Gastroesophageal sphincter (tissue), 4 donors: ENCODE data around the gene XBP1. TPM values are rescaled to one million over a fixed set of nuclear protein-coding genes. Genes with fewer than 3 reads are reported as not detected.

ENCODE experiments used
- ATAC-seq: fragments of 150-250 bp; one replicate; pipeline ENCODE4 v1.9.1; 2016; ENCODE audit warnings: mild to moderate bottlenecking, moderate library complexity
- H3K27ac ChIP-seq, 4 donors: fragments of 200-600 bp; sonication (generic) in 3 of 4; 1 replicate in 3 of 4; 2 replicates in 1 of 4; pipeline ENCODE4 v1.5.1; 2016 to 2019
- H3K27me3 ChIP-seq: fragments of 200-600 bp; sonication (generic); one replicate; pipeline ENCODE4 v1.5.1; 2019
- H3K36me3 ChIP-seq, 2 donors: fragments of 200-600 bp; sonication (generic); one replicate each; pipeline ENCODE4 v1.5.1; 2019; ENCODE audit warnings: control low read depth in 1 of 2
- H3K4me1 ChIP-seq, 3 donors: fragments of 200-600 bp; sonication (generic); 1 replicate in 2 of 3; 2 replicates in 1 of 3; pipeline ENCODE4 v1.5.1; 2016 to 2019; ENCODE audit warnings: control low read depth in 2 of 3
- H3K4me3 ChIP-seq, 2 donors: fragments of 200-600 bp; sonication (generic); one replicate each; pipeline ENCODE4 v1.5.1; 2019; ENCODE audit warnings: mild to moderate bottlenecking in 1 of 2, moderate library complexity in 1 of 2
- H3K9me3 ChIP-seq, 3 donors: fragments of 200-600 bp; sonication (generic); one replicate each; pipeline ENCODE4 v1.5.1; 2017 to 2019; ENCODE audit warnings: control low read depth in 2 of 3
- EP300 ChIP-seq: sonication (generic); formaldehyde crosslinking; IDR thresholded peaks from one replicate; pipeline ENCODE4 v1.6.1; 2017; ENCODE audit warnings: antibody characterized with exemption, mild to moderate bottlenecking
- POLR2A ChIP-seq, 2 donors: fragments of 450-650 bp; IDR thresholded peaks; one replicate each; pipeline ENCODE4 v1.6.1; 2017; ENCODE audit warnings: antibody characterized with exemption in 2 of 2, mild to moderate bottlenecking in 2 of 2, moderate library complexity in 1 of 2
- POLR2AphosphoS5 ChIP-seq: sonication (generic); formaldehyde crosslinking; IDR thresholded peaks from one replicate; pipeline ENCODE4 v1.6.1; 2017; ENCODE audit warnings: antibody characterized with exemption
- WGBS, 2 donors: methylation state at CpG; one replicate each; pipeline ENCODE4 v1.1.5; 2018; ENCODE audit warnings: low coverage in 1 of 2; 5-methylcytosine and 5-hydroxymethylcytosine counted together
- total RNA-seq, 4 donors: library from RNA; depleted of rRNA; stranded (reverse); fragments of >200 nt; gene quantifications; one replicate each; pipeline ENCODE4 v1.1.0, GENCODE V29; 2016
- TF ChIP-seq, protein P1 (sequence below), 4 experiments: fragments of 200-600 bp in 2 of 4; fragments of 450-650 bp in 2 of 4; sonication (generic) in 1 of 4; IDR thresholded peaks; one replicate each; pipeline ENCODE4 v1.5.1; 2017 to 2019; ENCODE audit warnings: antibody characterized with exemption in 4 of 4, mild to moderate bottlenecking in 2 of 4, moderate library complexity in 2 of 4

The XBP1 gene
- total RNA-seq, 4 donors from 2014 or later: 55.9 to 129 (median 92.3) TPM

DNA sequence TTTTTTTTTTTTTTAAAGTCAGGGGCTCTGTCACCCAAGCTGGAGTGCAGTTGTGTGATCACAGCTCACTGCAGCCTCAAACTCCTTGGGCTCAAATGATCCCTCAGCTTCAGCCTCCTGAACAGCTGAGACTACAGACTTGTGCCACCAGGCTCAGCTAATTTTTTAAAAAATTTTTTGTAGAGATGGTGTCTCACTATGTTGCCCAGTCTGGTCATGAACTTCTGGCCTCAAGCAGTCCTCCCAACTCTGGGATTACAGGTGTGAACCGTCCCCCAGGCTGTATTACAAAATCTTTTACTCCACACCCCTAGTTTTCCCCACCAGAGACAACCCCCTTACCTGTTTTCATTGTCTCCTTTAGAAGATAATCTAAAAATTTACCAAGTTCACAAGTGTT is 26.0 kb downstream of the XBP1 start:
- WGBS, 2 donors: 57% methylated on average over 1 of the region's 1 CpG; no CpG with 5 or more reads in 1 of the 2 donors
- peaks cover 0 to 49% (median 10%) of the 10 kb centered on the region in 3 donors for H3K4me1 ChIP-seq
- H3K9me3 ChIP-seq: no peaks in the 10 kb centered on the region
- no peaks in the 10 kb centered on the region for H3K27me3 ChIP-seq
- TF ChIP-seq POLR2AphosphoS5 (no peak), EP300 (no peak), POLR2A (IDR thresholded peaks at IDR 0.05) (no peak)
- TF ChIP-seq, protein P1, sequence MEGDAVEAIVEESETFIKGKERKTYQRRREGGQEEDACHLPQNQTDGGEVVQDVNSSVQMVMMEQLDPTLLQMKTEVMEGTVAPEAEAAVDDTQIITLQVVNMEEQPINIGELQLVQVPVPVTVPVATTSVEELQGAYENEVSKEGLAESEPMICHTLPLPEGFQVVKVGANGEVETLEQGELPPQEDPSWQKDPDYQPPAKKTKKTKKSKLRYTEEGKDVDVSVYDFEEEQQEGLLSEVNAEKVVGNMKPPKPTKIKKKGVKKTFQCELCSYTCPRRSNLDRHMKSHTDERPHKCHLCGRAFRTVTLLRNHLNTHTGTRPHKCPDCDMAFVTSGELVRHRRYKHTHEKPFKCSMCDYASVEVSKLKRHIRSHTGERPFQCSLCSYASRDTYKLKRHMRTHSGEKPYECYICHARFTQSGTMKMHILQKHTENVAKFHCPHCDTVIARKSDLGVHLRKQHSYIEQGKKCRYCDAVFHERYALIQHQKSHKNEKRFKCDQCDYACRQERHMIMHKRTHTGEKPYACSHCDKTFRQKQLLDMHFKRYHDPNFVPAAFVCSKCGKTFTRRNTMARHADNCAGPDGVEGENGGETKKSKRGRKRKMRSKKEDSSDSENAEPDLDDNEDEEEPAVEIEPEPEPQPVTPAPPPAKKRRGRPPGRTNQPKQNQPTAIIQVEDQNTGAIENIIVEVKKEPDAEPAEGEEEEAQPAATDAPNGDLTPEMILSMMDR (IDR thresholded peaks at IDR 0.05): no peak
- ATAC-seq: no peak
- H3K27ac ChIP-seq: peak overlapping the region in 1 of 4 donors; percentile 99
- peaks cover 0 to 37% of the 10 kb centered on the region in 2 donors for H3K36me3 ChIP-seq
- peak overlapping the region in 1 of 2 donors; percentile 95 for H3K4me3 ChIP-seq

DNA sequence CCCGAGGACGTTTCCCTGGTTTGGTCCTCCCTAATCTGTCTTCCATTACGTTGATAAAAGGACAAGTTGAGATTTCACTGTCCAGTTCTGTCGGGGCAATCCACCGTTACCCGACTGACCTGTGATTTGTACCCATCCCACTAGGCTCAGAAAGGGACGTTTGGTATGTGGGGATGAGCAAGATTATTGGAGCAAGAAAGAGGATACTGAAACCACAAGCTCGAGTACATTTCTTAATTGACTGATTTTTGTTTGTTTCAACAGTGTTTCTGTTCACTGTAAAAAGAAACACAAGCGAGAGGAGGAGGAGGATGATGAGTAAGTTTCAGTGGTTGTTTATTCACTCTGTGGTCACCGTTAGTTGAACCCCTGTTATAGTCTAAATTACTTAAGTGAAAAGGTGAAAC is 26.9 kb downstream of the XBP1 start:
- TF ChIP-seq POLR2AphosphoS5 (no peak), POLR2A (IDR thresholded peaks at IDR 0.05) (no peak), EP300 (no peak)
- TF ChIP-seq, protein P1 (IDR thresholded peaks at IDR 0.05): no peak
- WGBS, 2 donors: 1 to 2% methylated on average over 10 of the region's 10 CpGs
- H3K9me3 ChIP-seq: no peaks in the 10 kb centered on the region
- H3K27ac ChIP-seq: peak overlapping the region; percentile 80 to 100 (median 98)
- H3K4me3 ChIP-seq: peak overlapping the region; percentile 56 to 95
- ATAC-seq: no peak
- H3K4me1 ChIP-seq: peaks cover 0 to 40% (median 10%) of the 10 kb centered on the region in 3 donors
- peaks cover 0 to 37% of the 10 kb centered on the region in 2 donors for H3K36me3 ChIP-seq
- H3K27me3 ChIP-seq: no peaks in the 10 kb centered on the region

DNA sequence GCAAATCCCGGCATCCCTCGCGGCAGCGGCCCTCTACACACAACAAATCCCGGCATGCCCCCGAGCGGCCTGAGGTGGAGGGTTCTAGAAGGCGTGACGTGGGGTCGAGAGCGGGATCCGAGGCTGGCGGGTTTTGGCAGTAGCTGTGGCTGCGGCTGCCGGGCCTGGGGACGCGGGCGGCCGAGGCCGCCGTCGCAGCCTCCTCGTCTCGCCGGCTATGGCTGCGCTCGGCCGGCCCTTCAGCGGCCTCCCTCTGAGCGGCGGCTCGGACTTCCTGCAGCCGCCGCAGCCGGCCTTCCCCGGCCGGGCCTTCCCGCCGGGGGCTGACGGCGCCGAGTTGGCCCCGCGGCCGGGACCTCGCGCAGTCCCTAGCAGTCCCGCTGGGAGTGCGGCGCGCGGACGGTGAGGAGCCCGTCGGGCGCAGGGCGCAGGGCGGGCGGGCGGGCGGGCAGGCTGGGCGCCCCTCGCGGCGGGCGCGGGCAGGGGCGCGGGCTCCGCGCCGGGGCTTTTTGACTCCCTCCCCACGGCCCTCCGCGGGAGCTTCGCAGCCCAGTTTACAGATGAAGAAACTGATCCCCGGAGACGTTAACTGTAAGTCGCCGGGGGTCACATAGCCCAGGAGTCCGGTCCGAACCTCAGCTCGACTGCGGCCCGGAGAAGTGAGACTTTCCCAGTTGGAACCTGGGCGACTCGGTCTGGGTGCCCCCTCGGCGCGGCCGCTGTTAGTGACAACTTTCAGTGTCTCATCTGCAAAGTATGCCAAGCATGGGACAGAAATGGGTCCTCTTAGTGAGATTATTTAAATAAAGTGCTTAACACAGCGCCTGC is 27.5 kb downstream of the XBP1 start, which contains the start of gene CCDC117:
CCDC117 (plus strand) TSS at position 63 of the 828 bp plus-strand sequence; CDS start at position 218, 155 bp downstream.
- Histone ChIP-seq H3K4me1 (peaks cover 0 to 39% (median 10%) of the 10 kb centered on the region in 3 donors), H3K27ac (peak within 1 kb of the TSS; percentile 80 to 100 (median 98)), H3K9me3 (no peaks in the 10 kb centered on the region), H3K27me3 (no peaks in the 10 kb centered on the region), H3K36me3 (peaks cover 0 to 33% of the 10 kb centered on the region in 2 donors), H3K4me3 (peak within 1 kb of the TSS; percentile 56 to 95)
- ATAC-seq: peak; percentile 97
- TF ChIP-seq POLR2A (IDR thresholded peaks at IDR 0.05): peak; percentile 72 to 79
- TF ChIP-seq, protein P1 (IDR thresholded peaks at IDR 0.05): peak in 3 of 4 experiments; percentile 26 to 42 (median 36)
- peak; percentile 83 for TF ChIP-seq POLR2AphosphoS5
- TF ChIP-seq EP300: no peak
- WGBS, 2 donors: 0% methylated on average over 1 of the region's 92 CpGs

DNA sequence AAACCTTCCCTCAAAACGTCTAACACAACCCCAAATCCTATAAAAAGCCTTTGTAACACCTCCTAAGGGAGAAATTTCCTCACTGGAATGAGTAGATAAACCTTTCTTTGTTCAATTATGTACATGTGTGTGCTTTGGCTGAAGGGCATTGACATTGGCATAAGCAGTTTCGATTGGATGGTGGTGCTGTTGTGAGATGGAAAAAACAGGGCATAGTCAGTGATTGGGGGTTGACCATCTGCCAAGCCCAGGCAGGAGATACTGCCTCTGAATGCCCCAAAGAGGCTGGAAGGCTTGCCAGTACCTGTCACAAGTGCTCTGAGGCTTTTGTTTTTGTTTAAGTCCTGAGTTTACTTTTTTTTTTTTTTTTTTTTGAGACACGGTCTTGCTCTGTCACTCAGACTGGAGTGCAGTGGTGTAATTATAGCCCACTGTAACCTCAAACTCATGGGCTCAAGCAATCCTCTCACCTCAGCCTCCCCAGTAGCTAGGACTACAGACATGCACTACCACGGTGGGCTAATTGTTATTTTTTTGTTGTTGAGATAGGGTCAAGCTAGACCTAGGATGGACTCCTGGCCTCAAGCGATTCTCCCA is 29.1 kb downstream of the XBP1 start:
- H3K4me3 ChIP-seq: no peak overlapping the region
- H3K36me3 ChIP-seq: peaks cover 0 to 19% of the 10 kb centered on the region in 2 donors
- 77 to 83% methylated on average over 4 to 5 of the region's 5 CpGs for WGBS, 2 donors
- no peaks in the 10 kb centered on the region for H3K9me3 ChIP-seq
- TF ChIP-seq POLR2AphosphoS5 (no peak), POLR2A (IDR thresholded peaks at IDR 0.05) (no peak)
- no peak for ATAC-seq
- no peaks in the 10 kb centered on the region for H3K27me3 ChIP-seq
- H3K27ac ChIP-seq: no peak overlapping the region
- H3K4me1 ChIP-seq: peaks cover 0 to 30% (median 10%) of the 10 kb centered on the region in 3 donors

DNA sequence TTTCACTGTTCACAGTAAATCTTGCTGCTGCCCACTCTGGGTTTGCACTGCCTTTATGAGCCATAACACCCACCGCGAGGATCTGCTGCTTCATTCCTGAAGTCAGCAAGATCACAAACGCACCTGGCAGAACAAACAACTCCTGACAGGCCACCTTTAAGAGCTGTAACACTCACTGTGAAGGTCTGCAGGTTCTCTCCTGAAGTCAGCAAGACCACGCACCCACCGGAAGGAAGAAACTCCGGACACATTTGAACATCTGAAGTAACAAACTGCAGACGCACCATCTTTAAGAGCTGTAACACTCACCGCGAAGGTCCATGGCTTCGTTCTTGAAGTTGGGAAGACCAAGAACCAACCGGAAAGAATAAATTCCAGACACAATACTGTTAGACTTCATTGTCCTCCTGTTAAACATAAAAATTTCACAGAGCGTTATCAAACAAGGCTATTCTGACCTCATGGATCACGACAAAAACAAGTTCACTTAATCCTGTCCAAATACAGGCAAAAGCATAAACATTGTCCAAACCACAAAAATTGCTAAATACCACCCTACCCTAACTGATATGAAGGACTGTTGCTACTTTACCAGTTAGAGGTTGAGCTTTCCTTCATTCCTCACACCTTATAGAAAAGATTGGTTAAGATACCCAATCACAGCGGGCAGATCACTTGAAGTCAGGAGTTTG is 30.8 kb downstream of the XBP1 start:
- no peak for ATAC-seq
- 85 to 92% methylated on average over 5 to 8 of the region's 14 CpGs for whole genome bisulfite sequencing, 2 donors

More for the DNA sequence above, 30.8 kb downstream of the XBP1 start:
- H3K27me3 ChIP-seq: no peaks in the 10 kb centered on the region
- H3K9me3 ChIP-seq: no peaks in the 10 kb centered on the region
- H3K4me3 ChIP-seq: no peak overlapping the region
- no peak overlapping the region for H3K27ac ChIP-seq
- TF ChIP-seq EP300 (no peak), POLR2A (IDR thresholded peaks at IDR 0.05) (no peak), POLR2AphosphoS5 (no peak)
- TF ChIP-seq, protein P1 (IDR thresholded peaks at IDR 0.05): no peak
- peaks cover 0 to 2% of the 10 kb centered on the region in 2 donors for H3K36me3 ChIP-seq
- peaks cover 0 to 13% (median 3%) of the 10 kb centered on the region in 3 donors for H3K4me1 ChIP-seq
